ENCODE measurements around the gene PCED1A. TPM values are rescaled to one million over a fixed set of nuclear protein-coding genes. Genes with fewer than 3 reads are reported as not detected.
A peak's percentile ranks its signal among the peaks of the same experiment; 100 is the strongest.

The PCED1A gene
- total and polyA plus RNA-seq, 2 donors (not counting 3 experiments of a cell fraction or from before 2014, with no cell fraction given): 20.1 to 32.0 TPM

- no peak for FAIRE-seq
- Histone ChIP-seq H3K9ac (replicated peaks; ENCODE audit: extremely low read depth, insufficient read depth, low read length) (no peak overlapping the region), H3K27me3 (ENCODE audit: control insufficient read depth in 2 of 2, insufficient read depth in 2 of 2, low read length in 2 of 2) (no peaks in the 10 kb centered on the region), H4K20me1 (replicated peaks; ENCODE audit: control insufficient read depth, extremely low read depth, insufficient read depth, low read length) (no peaks in the 10 kb centered on the region), H3K4me3 (replicated peaks in 1 of 3; ENCODE audit: insufficient read depth in 1 of 3, low read depth in 1 of 3, low read length in 3 of 3) (no peak overlapping the region), H3K9me3 (replicated peaks; ENCODE audit: control insufficient read depth, insufficient read depth, low read length) (no peaks in the 10 kb centered on the region), H3K36me3 (ENCODE audit: control insufficient read depth in 2 of 2, extremely low read depth in 1 of 2, insufficient read depth in 2 of 2, low read length in 2 of 2) (peaks cover 0 to 2% of the 10 kb centered on the region in 2 experiments), H3K4me2 (ENCODE audit: insufficient read depth, low read length) (no peak overlapping the region), H3K4me1 (ENCODE audit: control insufficient read depth, extremely low read depth, insufficient read depth, low read length) (peaks cover 4% of the 10 kb centered on the region), H3K79me2 (ENCODE audit: control insufficient read depth, insufficient read depth, low read length) (peaks cover 3% of the 10 kb centered on the region), H3K27ac (ENCODE audit: insufficient read depth, low read depth, low read length) (no peak overlapping the region), H3K9me1 (replicated peaks; ENCODE audit: control insufficient read depth, extremely low read depth, insufficient read depth, low read length) (no peaks in the 10 kb centered on the region), H2AFZ (ENCODE audit: low read depth, low read length) (no peak overlapping the region)
- CTCF ChIA-PET: interaction anchor here (1.0 to 2.3 kb wide), 3 partner anchors 10 to 86 kb away, joined by 3 to 5 read pairs (median 4); partner anchors contain the start of gene TMEM239
- BruUV-seq (replicated peaks): TSS peak; percentile 24
- TF ChIP-seq MAX (IDR thresholded peaks at IDR 0.05; ENCODE audit: insufficient read depth, insufficient read length): no peak
- no peak for TF ChIP-seq MYC (IDR thresholded peaks at IDR 0.05; ENCODE audit: low read depth, low read length)
- POLR2A ChIA-PET: interaction anchor here (0.6 kb wide), 1 partner anchor 33 kb away, joined by 4 read pairs; no protein-coding TSS in a partner anchor
- DNase-seq (ENCODE audit: low read depth, low spot score): no peak
- dilution Hi-C loops (cut with MboI; ENCODE audit: extremely low pct_ligation_motif_present, low sequenced_read_pairs): no loop called here
- intact Hi-C loops (cut with micrococcal nuclease): no loop called here
Observed at GRCh38 chr20:2838847-2839671, 1.4 kb downstream of the PCED1A start.

- Histone ChIP-seq H3K27ac (ENCODE audit: insufficient read depth, low read depth, low read length) (no peak overlapping the region), H3K4me3 (replicated peaks in 1 of 3; ENCODE audit: insufficient read depth in 1 of 3, low read depth in 1 of 3, low read length in 3 of 3) (no peak overlapping the region), H3K79me2 (ENCODE audit: control insufficient read depth, insufficient read depth, low read length) (peaks cover 3% of the 10 kb centered on the region), H3K36me3 (ENCODE audit: control insufficient read depth in 2 of 2, extremely low read depth in 1 of 2, insufficient read depth in 2 of 2, low read length in 2 of 2) (peaks cover 0 to 2% of the 10 kb centered on the region in 2 experiments), H3K4me2 (ENCODE audit: insufficient read depth, low read length) (no peak overlapping the region), H3K9me1 (replicated peaks; ENCODE audit: control insufficient read depth, extremely low read depth, insufficient read depth, low read length) (no peaks in the 10 kb centered on the region), H3K27me3 (ENCODE audit: control insufficient read depth in 2 of 2, insufficient read depth in 2 of 2, low read length in 2 of 2) (no peaks in the 10 kb centered on the region), H3K4me1 (ENCODE audit: control insufficient read depth, extremely low read depth, insufficient read depth, low read length) (peaks cover 4% of the 10 kb centered on the region), H2AFZ (ENCODE audit: low read depth, low read length) (no peak overlapping the region), H3K9me3 (replicated peaks; ENCODE audit: control insufficient read depth, insufficient read depth, low read length) (no peaks in the 10 kb centered on the region), H3K9ac (replicated peaks; ENCODE audit: extremely low read depth, insufficient read depth, low read length) (no peak overlapping the region), H4K20me1 (replicated peaks; ENCODE audit: control insufficient read depth, extremely low read depth, insufficient read depth, low read length) (no peaks in the 10 kb centered on the region)
- TF ChIP-seq GATA2 (IDR thresholded peaks at IDR 0.05; ENCODE audit: insufficient read depth, insufficient read length, low read depth, low read length): no peak
- TF ChIP-seq MAX (IDR thresholded peaks at IDR 0.05; ENCODE audit: insufficient read depth, insufficient read length): no peak
- no peak for TF ChIP-seq MYC (IDR thresholded peaks at IDR 0.05; ENCODE audit: low read depth, low read length)
- TF ChIP-seq POLR2AphosphoS5 (IDR thresholded peaks at IDR 0.05; ENCODE audit: insufficient read depth, low read depth, low read length): no peak
- TF ChIP-seq FOS (IDR thresholded peaks at IDR 0.05; ENCODE audit: borderline replicate concordance, insufficient read depth, low read length): no peak
- CTCF ChIA-PET: interaction anchor here (1.3 to 2.3 kb wide), 2 partner anchors 9 to 85 kb away, joined by 4 to 5 read pairs; no protein-coding TSS in a partner anchor
- FAIRE-seq (no peak), DNase-seq (ENCODE audit: low read depth, low spot score) (no peak)
- intact Hi-C loops (cut with micrococcal nuclease) (no loop called here), dilution Hi-C loops (cut with MboI; ENCODE audit: extremely low pct_ligation_motif_present, low sequenced_read_pairs) (no loop called here)
- POLR2A ChIA-PET: interaction anchor here (0.6 kb wide), 1 partner anchor 34 kb away, joined by 4 read pairs; no protein-coding TSS in a partner anchor
- no TSS peak for BruUV-seq (replicated peaks)
Observed at GRCh38 chr20:2838170-2838797, 2.2 kb downstream of the PCED1A start.

Data from endothelial cell of umbilical vein (primary cell).